NCI-H345 treated with DMSO at 0.1 percent for 48 hours (cell line): ENCODE measurements around the gene FYTTD1.
"Not testable (repeated sequence)": the region's sequence is repeated elsewhere in the genome, so short reads cannot be mapped to it uniquely, and the experiment has no call there.

Experiments
- DNase-seq: peaks from one replicate; lab custom pipeline; 2025; ENCODE audit not compliant: unreplicated experiment; lab: John Stamatoyannopoulos, UW

FYTTD1 gene

GRCh38 chr3:197749601-197750395 lies at the start of gene FYTTD1:
TSS of gene FYTTD1 (plus strand) at chr3:197749883. CDS start at chr3:197749972, 89 bp downstream.
- DNase-seq: peak; percentile 78

- DNase-seq: no peak
Observed at GRCh38 chr3:197700095-197700494, 49.6 kb upstream of the FYTTD1 start.

GRCh38 chr3:197701841-197702240 lies 47.8 kb upstream of the FYTTD1 start:
- DNase-seq: no peak

GRCh38 chr3:197706658-197707057 lies 43.0 kb upstream of the FYTTD1 start:
- no peak for DNase-seq

GRCh38 chr3:197709135-197709534 lies 40.5 kb upstream of the FYTTD1 start:
- no peak for DNase-seq

GRCh38 chr3:197710965-197711364 lies 38.7 kb upstream of the FYTTD1 start:
- not testable (repeated sequence) for DNase-seq

GRCh38 chr3:197711973-197712707 lies 37.5 kb upstream of the FYTTD1 start:
- DNase-seq: no peak

DNA sequence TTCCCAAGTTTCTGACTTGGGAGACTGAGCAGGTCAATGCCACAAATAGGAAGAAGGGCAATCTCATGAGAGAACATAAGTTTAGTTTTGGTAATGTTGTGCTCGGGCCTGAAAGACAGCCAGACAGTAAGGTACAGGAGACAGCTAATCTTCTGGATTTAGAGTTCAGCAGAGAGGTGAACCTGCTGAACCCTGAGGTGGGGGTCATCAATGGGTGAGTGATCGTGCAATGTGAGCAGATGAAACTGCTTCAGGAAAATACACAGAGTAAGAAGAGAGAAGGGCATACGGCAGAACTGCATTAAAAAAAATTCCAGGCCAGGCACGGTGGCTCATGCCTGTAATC lies 36.2 kb upstream of the FYTTD1 start:
- no peak for DNase-seq

DNA sequence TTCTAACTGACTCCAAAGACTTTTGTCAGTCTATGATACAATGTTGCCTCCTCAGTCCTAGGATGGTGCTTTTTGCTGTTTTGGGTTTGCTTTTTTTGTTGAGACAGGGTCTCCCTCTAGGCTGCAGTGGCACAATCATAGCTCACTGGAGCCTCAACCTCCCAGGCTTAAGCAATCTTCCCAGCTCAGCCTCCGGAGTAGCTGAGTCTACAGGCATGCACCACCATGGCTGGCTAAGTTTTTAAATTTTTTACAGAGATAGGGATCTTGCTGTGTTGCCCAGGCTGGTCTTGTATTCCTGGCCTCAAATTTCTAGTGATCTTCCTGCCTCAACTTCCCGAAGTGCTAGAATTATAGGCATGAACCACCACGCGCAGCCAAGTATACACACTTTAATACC lies 35.4 kb upstream of the FYTTD1 start:
- no peak for DNase-seq

GRCh38 chr3:197718891-197719290 lies 30.8 kb upstream of the FYTTD1 start:
- no peak for DNase-seq

- DNase-seq: no peak
Observed at GRCh38 chr3:197720694-197721093, 29.0 kb upstream of the FYTTD1 start.

- DNase-seq: no peak
Observed at GRCh38 chr3:197722734-197723133, 26.9 kb upstream of the FYTTD1 start.

DNA sequence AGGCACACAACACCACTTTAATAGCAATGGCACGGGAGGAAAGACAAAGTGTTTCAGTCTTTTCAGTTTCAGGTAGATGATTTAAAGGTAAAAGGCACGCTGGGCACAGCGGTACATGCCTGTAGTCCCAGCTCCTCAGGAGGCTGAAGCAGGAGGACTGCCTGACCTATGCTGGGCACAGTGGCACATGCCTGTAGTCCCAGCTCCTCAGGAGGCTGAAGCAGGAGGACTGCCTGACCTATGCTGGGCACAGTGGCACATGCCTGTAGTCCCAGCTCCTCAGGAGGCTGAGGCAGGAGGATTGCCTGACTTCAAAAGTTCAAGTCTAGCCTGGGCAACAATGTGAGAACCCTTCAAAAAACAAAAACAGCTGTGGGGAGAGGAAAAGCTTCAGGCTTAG lies 21.8 kb upstream of the FYTTD1 start:
- not testable (repeated sequence) for DNase-seq

- no peak for DNase-seq
Observed at GRCh38 chr3:197728487-197728886, 21.2 kb upstream of the FYTTD1 start.

DNA sequence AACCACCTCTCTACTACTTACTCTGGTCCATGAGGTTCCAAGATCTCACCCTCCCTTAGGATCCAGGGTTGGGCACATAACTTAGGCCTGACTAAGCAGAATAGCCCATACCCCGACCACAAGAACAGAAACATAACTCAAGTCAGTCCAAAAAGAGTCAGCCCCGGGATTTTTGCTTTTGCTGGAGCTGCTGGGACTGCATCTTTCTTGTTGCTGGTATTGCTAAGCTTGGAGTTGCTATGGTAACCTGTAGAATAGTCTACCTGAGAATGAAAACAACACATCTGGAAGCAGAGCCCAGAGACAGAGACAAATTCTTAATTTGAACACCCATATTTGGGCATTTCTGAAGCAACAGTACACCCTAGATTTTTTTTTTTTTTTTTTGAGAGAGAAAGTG lies 19.5 kb upstream of the FYTTD1 start:
- DNase-seq: no peak

- not testable (repeated sequence) for DNase-seq
Observed at GRCh38 chr3:197730770-197731169, 18.9 kb upstream of the FYTTD1 start.

DNA sequence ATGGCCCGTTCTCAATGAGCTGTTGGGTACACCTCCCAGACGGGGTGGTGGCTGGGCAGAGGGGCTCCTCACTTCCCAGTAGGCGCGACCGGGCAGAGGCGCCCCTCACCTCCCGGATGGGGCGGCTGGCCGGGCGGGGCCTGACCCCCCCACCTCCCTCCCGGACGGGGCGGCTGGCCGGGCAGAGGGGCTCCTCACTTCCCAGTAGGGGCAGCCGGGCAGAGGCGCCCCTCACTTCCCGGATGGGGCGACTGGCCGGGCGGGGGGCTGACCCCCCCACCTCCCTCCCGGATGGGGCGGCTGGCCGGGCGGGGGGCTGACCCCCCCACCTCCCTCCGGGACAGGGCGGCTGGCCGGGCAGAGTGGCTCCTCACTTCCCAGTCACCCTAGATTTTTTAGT lies 18.2 kb upstream of the FYTTD1 start:
- not testable (repeated sequence) for DNase-seq

DNA sequence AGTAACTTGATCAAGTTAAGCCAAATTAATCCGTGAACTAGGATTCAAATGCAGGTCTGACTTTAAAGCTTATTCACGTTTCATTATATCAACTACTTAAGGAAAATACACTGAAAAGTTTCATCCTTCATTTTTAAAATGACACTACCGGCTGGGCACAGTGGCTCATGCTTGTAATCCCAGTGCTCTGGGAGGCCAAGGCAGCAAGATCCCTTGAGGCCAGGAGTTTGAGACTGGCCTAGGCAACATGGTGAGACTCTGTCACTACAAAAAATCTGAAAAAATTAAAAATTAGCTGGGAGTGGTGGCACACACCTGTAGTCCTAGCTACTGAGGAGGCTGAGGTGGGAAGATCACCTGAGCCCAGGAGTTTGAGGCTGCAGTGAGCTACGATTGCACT lies 16.6 kb upstream of the FYTTD1 start:
- DNase-seq: no peak

GRCh38 chr3:197734667-197735318 lies 14.9 kb upstream of the FYTTD1 start:
- DNase-seq: no peak

- no peak for DNase-seq
Observed at GRCh38 chr3:197736010-197736490, 13.6 kb upstream of the FYTTD1 start.

GRCh38 chr3:197736491-197737318 lies 13.0 kb upstream of the FYTTD1 start, which contains the start of gene RUBCN:
TSS of gene RUBCN (minus strand) at chr3:197736904. CDS start at chr3:197736719, 185 bp downstream.
- DNase-seq: peak; percentile 96
